MCF 10A (cell line): ENCODE data around the gene TYMS. TPM values are rescaled to one million over a fixed set of nuclear protein-coding genes. Genes with fewer than 3 reads are reported as not detected.

Source experiments
- BruUV-seq: library from RNA; stranded (reverse); fragments of 400-500 nt; replicated peaks from 2 replicates; lab custom pipeline; 2021; lab: Mats Ljungman, UMichigan
- CTCF ChIA-PET: fragments of 300-600 bp; sonication (Branson Sonifier 250); formaldehyde crosslinking; extraction: SDS; loops from one replicate; lab custom pipeline; 2021; ENCODE audit warnings: antibody characterized with exemption, inconsistent platforms; lab: Yijun Ruan, JAX
- POLR2A ChIA-PET: fragments of 300-600, 350-650 bp; sonication (Branson Sonifier 250); formaldehyde crosslinking; extraction: SDS; loops from one replicate; lab custom pipeline; 2020; ENCODE audit warnings: antibody characterized with exemption, inconsistent platforms; lab: Yijun Ruan, JAX
- DNase-seq: peaks from one replicate; pipeline ENCODE4 v3.0.0-alpha.2; 2018; ENCODE audit not compliant: unreplicated experiment
- H3K27ac Mint-ChIP-seq: one replicate; pipeline ENCODE4 v1.8.0; 2022; ENCODE audit warnings: mild to moderate bottlenecking, low read depth, mixed read lengths; ENCODE audit not compliant: unreplicated experiment
- H3K27me3 Mint-ChIP-seq: one replicate; pipeline ENCODE4 v1.8.0; 2022; ENCODE audit warnings: mixed read lengths; ENCODE audit not compliant: insufficient read depth, unreplicated experiment
- H3K36me3 Mint-ChIP-seq: one replicate; pipeline ENCODE4 v1.8.0; 2022; ENCODE audit warnings: mild to moderate bottlenecking, moderate library complexity, mixed read lengths; ENCODE audit not compliant: insufficient read depth, unreplicated experiment
- H3K4me1 Mint-ChIP-seq: one replicate; pipeline ENCODE4 v1.8.0; 2022; ENCODE audit warnings: mixed read lengths; ENCODE audit not compliant: insufficient read depth, unreplicated experiment
- H3K4me3 Mint-ChIP-seq: one replicate; pipeline ENCODE4 v1.8.0; 2022; ENCODE audit warnings: mild to moderate bottlenecking, moderate library complexity, mixed read lengths; ENCODE audit not compliant: unreplicated experiment
- H3K9me3 Mint-ChIP-seq: one replicate; pipeline ENCODE4 v1.8.0; 2022; ENCODE audit warnings: mixed read lengths; ENCODE audit not compliant: unreplicated experiment
- CTCF ChIP-seq: fragments of 200-600 bp; IDR thresholded peaks from one replicate; pipeline ENCODE4 v1.8.0; 2022; ENCODE audit warnings: antibody characterized with exemption, mild to moderate bottlenecking; ENCODE audit not compliant: unreplicated experiment
- intact Hi-C: fragments of 100-400 bp; cut with micrococcal nuclease; formaldehyde crosslinking; loops from 2 replicates; pipeline ENCODE4 v1.14.1; 2022
- total RNA-seq: library from RNA; stranded (reverse); gene quantifications from 2 replicates; pipeline ENCODE4 v1.2.3, GENCODE V29; 2022

TYMS gene
- total RNA-seq, 1 experiment from 2014 or later: 57.0 TPM

- no peak for DNase-seq
- no TSS peak for BruUV-seq
- TF ChIP-seq CTCF: no peak
- H3K36me3 Mint-ChIP-seq: peaks cover 52% of the 10 kb centered on the region
- peaks cover 7% of the 10 kb centered on the region for H3K9me3 Mint-ChIP-seq
- H3K27me3 Mint-ChIP-seq: no peaks in the 10 kb centered on the region
- CTCF ChIA-PET: interaction anchor here (0.6 kb wide), 1 partner anchor 47 kb away, joined by 4 read pairs; no protein-coding TSS in a partner anchor
- POLR2A ChIA-PET: no interaction called here
- no peak overlapping the region for H3K4me3 Mint-ChIP-seq
- no peaks in the 10 kb centered on the region for H3K4me1 Mint-ChIP-seq
- intact Hi-C loops: no loop called here
- H3K27ac Mint-ChIP-seq: no peak overlapping the region
Measured at GRCh38 chr18:666628-667027, 9.2 kb downstream of the TYMS start.

GRCh38 chr18:668260-668659 lies 10.8 kb downstream of the TYMS start:
- Mint-ChIP-seq H3K4me1 (no peaks in the 10 kb centered on the region), H3K4me3 (no peak overlapping the region), H3K27ac (no peak overlapping the region), H3K36me3 (peaks cover 62% of the 10 kb centered on the region), H3K27me3 (no peaks in the 10 kb centered on the region), H3K9me3 (peaks cover 6% of the 10 kb centered on the region)
- no TSS peak for BruUV-seq
- ChIA-PET POLR2A (interaction anchor here (0.5 to 1.6 kb wide), 4 partner anchors 11 to 47 kb away, joined by 3 to 6 read pairs (median 3); partner anchors contain the start of gene TYMS), CTCF (interaction anchor here (0.7 to 0.8 kb wide), 2 partner anchors 44 to 162 kb away, joined by 3 read pairs; no protein-coding TSS in a partner anchor)
- intact Hi-C loops: no loop called here
- no peak for TF ChIP-seq CTCF
- DNase-seq: no peak

GRCh38 chr18:669077-669476 lies 11.6 kb downstream of the TYMS start:
- Mint-ChIP-seq H3K27ac (no peak overlapping the region), H3K9me3 (peaks cover 6% of the 10 kb centered on the region), H3K27me3 (no peaks in the 10 kb centered on the region), H3K4me1 (no peaks in the 10 kb centered on the region), H3K36me3 (peaks cover 69% of the 10 kb centered on the region), H3K4me3 (no peak overlapping the region)
- TF ChIP-seq CTCF: no peak
- ChIA-PET CTCF (interaction anchor here (0.6 to 0.7 kb wide), 2 partner anchors 9 to 11 kb away, joined by 3 read pairs; no protein-coding TSS in a partner anchor), POLR2A (interaction anchor here (1.4 to 1.6 kb wide), 2 partner anchors 11 to 24 kb away, joined by 3 to 5 read pairs; partner anchors contain the start of gene TYMS)
- intact Hi-C loops: no loop called here
- DNase-seq: no peak
- no TSS peak for BruUV-seq

- Mint-ChIP-seq H3K36me3 (peaks cover 81% of the 10 kb centered on the region), H3K27me3 (no peaks in the 10 kb centered on the region), H3K9me3 (peaks cover 6% of the 10 kb centered on the region), H3K27ac (no peak overlapping the region), H3K4me3 (no peak overlapping the region), H3K4me1 (no peaks in the 10 kb centered on the region)
- ChIA-PET CTCF (interaction anchor here (0.5 to 1.3 kb wide), 5 partner anchors 11 to 1610 kb away, joined by 3 to 6 read pairs (median 3); no protein-coding TSS in a partner anchor), POLR2A (interaction anchor here (0.5 to 1.0 kb wide), 3 partner anchors 10 to 95 kb away, joined by 3 to 4 read pairs (median 4); partner anchors contain the start of gene TYMS)
- intact Hi-C loops: no loop called here
- no TSS peak for BruUV-seq
- TF ChIP-seq CTCF: no peak
- no peak for DNase-seq
Measured at GRCh38 chr18:670522-670921, 13.1 kb downstream of the TYMS start.
